Smooth muscle cell (in vitro differentiated cells): ENCODE measurements around the gene SLC35B2. TPM values are rescaled to one million over a fixed set of nuclear protein-coding genes. Genes with fewer than 3 reads are reported as not detected.
A peak's percentile ranks its signal among the peaks of the same experiment; 100 is the strongest.

Experiments used
- DNase-seq: peaks from one replicate; lab custom pipeline; 2025; ENCODE audit not compliant: unreplicated experiment; lab: John Stamatoyannopoulos, UW
- H2AFZ ChIP-seq: fragments of 200-600 bp; sonication (generic); 2 replicates; pipeline ENCODE4 v1.6.0; 2016; ENCODE audit warnings: antibody characterized with exemption, low read depth, mild to moderate bottlenecking
- H3F3A ChIP-seq: fragments of 200-600 bp; sonication (generic); 2 replicates; pipeline ENCODE4 v1.6.0; 2017; ENCODE audit warnings: antibody characterized with exemption, low read depth
- H3K27ac ChIP-seq: fragments of 200-600 bp; sonication (generic); 2 replicates; pipeline ENCODE4 v1.5.1; 2016; ENCODE audit warnings: low read depth, mild to moderate bottlenecking
- H3K27me3 ChIP-seq: fragments of 200-600 bp; sonication (generic); 2 replicates; pipeline ENCODE4 v1.6.1; 2016; ENCODE audit warnings: low read depth, mild to moderate bottlenecking
- H3K36me3 ChIP-seq: fragments of 200-600 bp; sonication (generic); 2 replicates; pipeline ENCODE4 v1.5.1; 2016; ENCODE audit warnings: low read depth
- H3K4me1 ChIP-seq: fragments of 200-600 bp; sonication (generic); 2 replicates; pipeline ENCODE4 v1.5.1; 2016; ENCODE audit warnings: low read depth
- H3K4me2 ChIP-seq: fragments of 200-600 bp; sonication (generic); 2 replicates; pipeline ENCODE4 v1.6.0; 2016; ENCODE audit warnings: mild to moderate bottlenecking
- H3K4me3 ChIP-seq: fragments of 200-600 bp; sonication (generic); 2 replicates; pipeline ENCODE4 v1.5.1; 2016; ENCODE audit warnings: mild to moderate bottlenecking
- H3K79me2 ChIP-seq: fragments of 200-600 bp; sonication (generic); 2 replicates; pipeline ENCODE4 v1.6.0; 2016; ENCODE audit warnings: low read depth, mild to moderate bottlenecking
- H3K9ac ChIP-seq: fragments of 200-600 bp; sonication (generic); 2 replicates; pipeline ENCODE4 v1.6.0; 2016; ENCODE audit warnings: low read depth
- H3K9me3 ChIP-seq: fragments of 200-600 bp; sonication (generic); replicated peaks from 2 replicates; pipeline ENCODE4 v1.5.1; 2016; ENCODE audit warnings: low read depth
- H4K20me1 ChIP-seq: fragments of 200-600 bp; sonication (generic); 2 replicates; pipeline ENCODE4 v1.6.0; 2016; ENCODE audit warnings: low read depth
- WGBS: methylation state at CpG from one replicate; pipeline ENCODE4 v1.1.7; 2016; ENCODE audit warnings: low lambda C conversion rate; 5-methylcytosine and 5-hydroxymethylcytosine counted together
- polyA plus RNA-seq: library from polyadenylated mRNA; unstranded; fragments of >200 nt; fragmentation: Nextera tagmentation; extraction: Ambion mirVana; gene quantifications from 2 replicates; pipeline ENCODE4 v1.2.1, GENCODE V29; 2016
- total RNA-seq: library from RNA; depleted of rRNA; stranded (reverse); fragments of >200 nt; gene quantifications from 2 replicates; pipeline ENCODE4 v1.2.3, GENCODE V29; 2014
- TF ChIP-seq, protein P1 (sequence below): fragments of 200-600 bp; sonication (generic); IDR thresholded peaks from 2 replicates; pipeline ENCODE4 v1.5.1; 2017; ENCODE audit warnings: borderline replicate concordance, mild to moderate bottlenecking, antibody characterized with exemption; ENCODE audit not compliant: insufficient read depth, poor library complexity, severe bottlenecking

The SLC35B2 gene
- total and polyA plus RNA-seq, 2 experiments from 2014 or later, result 68.6 to 112 TPM

DNA sequence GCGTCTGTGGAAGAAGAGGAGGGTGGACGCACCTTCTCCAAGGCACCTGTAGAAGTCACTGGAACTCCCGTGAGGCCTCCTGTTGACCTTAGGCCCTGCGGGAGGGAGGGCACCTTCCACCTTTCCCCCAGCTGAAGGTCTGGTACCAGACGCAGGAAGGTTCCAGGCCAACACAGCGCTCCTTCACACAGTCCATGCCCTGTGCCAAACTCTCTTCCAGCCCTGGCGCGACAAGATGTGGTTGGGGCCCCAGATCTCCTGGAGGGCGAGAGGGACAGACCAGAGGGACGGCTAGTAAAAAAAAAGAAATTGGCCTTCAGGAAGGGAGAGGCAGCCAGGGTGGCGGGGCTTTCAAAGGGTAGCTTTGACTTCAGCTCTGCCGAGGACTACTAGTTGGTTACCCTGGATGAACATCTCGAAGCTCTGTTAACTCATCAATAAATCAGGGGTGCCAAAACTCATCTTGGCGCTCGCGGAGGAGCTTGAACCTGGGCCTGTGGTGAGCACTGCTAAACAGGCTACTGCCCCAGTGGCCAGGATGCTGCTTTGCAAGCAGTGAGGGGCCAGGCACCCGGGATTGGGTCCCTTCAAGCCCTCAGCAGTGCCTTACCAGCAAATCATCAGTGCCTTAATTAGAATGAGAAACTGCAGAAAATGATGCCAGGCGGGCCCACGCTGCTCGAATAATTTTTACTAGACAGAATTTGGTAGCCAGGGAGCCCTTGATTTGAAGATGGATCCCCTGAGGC, 40.9 kb upstream of the SLC35B2 start:
- Histone ChIP-seq H3K27me3 (peaks cover 58% of the 10 kb centered on the region), H4K20me1 (no peaks in the 10 kb centered on the region), H3K9me3 (no peaks in the 10 kb centered on the region), H3K36me3 (no peaks in the 10 kb centered on the region), H3K4me3 (peak overlapping the region; percentile 60), H2AFZ (no peak overlapping the region), H3F3A (no peaks in the 10 kb centered on the region), H3K9ac (no peak overlapping the region), H3K4me2 (peak overlapping the region; percentile 92), H3K79me2 (no peaks in the 10 kb centered on the region), H3K4me1 (peaks cover 4% of the 10 kb centered on the region), H3K27ac (no peak overlapping the region)
- WGBS, result 45% methylated on average over 20 of the region's 20 CpGs
- TF ChIP-seq, protein P1, sequence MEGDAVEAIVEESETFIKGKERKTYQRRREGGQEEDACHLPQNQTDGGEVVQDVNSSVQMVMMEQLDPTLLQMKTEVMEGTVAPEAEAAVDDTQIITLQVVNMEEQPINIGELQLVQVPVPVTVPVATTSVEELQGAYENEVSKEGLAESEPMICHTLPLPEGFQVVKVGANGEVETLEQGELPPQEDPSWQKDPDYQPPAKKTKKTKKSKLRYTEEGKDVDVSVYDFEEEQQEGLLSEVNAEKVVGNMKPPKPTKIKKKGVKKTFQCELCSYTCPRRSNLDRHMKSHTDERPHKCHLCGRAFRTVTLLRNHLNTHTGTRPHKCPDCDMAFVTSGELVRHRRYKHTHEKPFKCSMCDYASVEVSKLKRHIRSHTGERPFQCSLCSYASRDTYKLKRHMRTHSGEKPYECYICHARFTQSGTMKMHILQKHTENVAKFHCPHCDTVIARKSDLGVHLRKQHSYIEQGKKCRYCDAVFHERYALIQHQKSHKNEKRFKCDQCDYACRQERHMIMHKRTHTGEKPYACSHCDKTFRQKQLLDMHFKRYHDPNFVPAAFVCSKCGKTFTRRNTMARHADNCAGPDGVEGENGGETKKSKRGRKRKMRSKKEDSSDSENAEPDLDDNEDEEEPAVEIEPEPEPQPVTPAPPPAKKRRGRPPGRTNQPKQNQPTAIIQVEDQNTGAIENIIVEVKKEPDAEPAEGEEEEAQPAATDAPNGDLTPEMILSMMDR, result no peak
- no peak for DNase-seq

DNA sequence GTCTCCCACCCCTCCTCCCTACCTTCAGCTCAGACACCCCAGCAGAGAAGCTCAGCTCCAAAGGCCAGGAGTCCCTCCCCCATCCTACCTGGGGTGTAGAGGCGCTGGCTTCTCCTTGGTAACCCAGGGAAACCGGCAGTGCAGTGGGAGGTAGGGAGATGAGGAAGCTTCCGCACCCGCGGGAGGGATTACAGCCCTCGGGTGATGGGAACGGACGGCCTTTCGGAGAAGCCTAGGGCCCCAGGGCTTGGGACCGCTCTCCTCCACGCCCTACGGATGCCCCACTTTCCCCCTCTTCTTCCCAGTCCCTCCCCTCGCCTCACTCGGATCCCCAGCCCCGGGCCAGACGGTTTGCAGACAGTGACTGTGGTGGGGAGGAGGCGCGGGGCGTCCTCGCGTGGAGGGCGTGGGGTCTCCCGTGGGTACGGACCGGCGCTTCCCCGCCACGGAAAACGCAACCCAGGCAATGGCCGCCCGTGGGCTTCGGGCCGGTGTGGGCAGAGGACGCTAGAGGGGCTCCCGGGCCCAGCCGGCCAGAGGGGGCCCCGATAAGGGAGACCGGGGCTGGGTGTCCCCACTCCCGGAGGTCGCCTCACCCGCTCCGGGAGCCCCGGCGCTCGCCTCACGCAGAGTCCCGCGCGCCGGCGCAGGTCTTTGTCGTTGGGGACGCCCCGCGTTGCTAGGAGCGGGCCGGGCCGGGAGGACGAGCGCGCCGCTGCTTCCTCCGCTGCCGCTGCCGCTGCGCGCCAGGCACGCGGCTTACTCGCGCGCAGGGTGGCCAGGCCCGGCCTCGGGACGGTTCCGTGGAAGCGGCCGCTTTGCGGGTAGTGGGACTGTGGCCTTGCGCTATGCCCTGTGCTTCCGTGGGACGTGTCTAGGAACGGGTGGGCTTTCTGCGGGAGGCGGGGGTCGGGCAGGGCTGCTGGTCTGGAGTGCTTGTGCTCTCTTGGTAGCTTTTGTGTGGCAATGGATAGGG, 40.0 kb upstream of the SLC35B2 start:
- Histone ChIP-seq H3K27me3 (peaks cover 64% of the 10 kb centered on the region), H3K9me3 (no peaks in the 10 kb centered on the region), H3F3A (no peaks in the 10 kb centered on the region), H2AFZ (no peak overlapping the region), H3K27ac (no peak overlapping the region), H3K4me1 (peaks cover 4% of the 10 kb centered on the region), H3K4me3 (peak overlapping the region; percentile 60), H3K4me2 (peak overlapping the region; percentile 92), H3K9ac (no peak overlapping the region), H4K20me1 (no peaks in the 10 kb centered on the region), H3K79me2 (no peaks in the 10 kb centered on the region), H3K36me3 (no peaks in the 10 kb centered on the region)
- TF ChIP-seq, protein P1, result no peak
- DNase-seq, result no peak
- 2% methylated on average over 74 of the region's 86 CpGs for WGBS

DNA sequence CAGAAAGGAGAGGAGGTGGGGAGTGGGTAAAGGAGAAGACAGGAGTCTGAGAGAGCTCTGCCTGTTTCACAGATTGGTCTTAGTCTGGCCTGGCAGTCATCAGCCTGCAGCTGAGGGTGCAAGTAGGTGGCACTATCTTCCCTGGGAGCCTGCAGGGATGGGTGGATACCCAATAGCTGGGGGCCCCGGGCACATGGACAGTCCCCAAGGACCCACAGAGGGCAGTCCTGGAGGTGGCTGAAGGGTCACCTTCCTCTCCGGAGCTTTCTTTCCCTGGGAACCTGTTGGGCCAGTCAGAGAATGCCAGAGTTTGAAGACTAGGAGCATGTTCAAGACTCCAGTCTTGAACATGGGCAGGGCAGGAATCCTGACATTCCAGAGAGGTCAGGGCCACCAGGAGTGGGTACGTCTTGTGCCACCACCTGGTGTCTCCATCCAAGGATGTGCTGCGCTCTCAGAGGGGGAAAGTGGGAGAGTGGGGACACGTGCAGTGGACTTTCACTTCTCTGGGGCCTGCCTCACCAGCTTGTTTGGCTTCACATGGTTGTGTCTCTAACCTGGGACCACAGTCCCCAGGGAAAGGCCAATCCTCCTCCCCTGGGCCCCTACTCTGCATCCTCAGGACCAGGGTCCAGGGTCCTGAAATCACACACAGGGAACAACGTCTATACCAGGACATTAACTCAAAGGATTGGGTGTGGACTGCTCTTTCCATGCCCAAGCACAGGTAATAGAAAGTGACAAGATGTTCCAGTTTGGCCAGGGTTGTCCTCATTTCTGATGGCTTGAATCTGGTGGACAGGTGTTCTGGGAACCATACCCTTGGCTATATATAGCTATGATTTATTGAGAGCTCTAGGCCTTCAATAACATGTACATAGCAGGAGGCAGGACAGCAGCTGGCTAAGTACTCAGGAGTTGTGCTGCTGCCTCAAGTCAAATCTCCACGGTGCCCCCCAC, 37.8 kb upstream of the SLC35B2 start:
- 80% methylated on average over 7 of the region's 7 CpGs for WGBS
- no peaks in the 10 kb centered on the region for H3K36me3 ChIP-seq
- no peak for DNase-seq

More for the DNA sequence above, 37.8 kb upstream of the SLC35B2 start:
- H3K79me2 ChIP-seq, result no peaks in the 10 kb centered on the region
- H3F3A ChIP-seq, result no peaks in the 10 kb centered on the region
- no peak overlapping the region for H3K9ac ChIP-seq
- no peak overlapping the region for H3K27ac ChIP-seq
- no peak overlapping the region for H3K4me2 ChIP-seq
- no peaks in the 10 kb centered on the region for H4K20me1 ChIP-seq
- H3K9me3 ChIP-seq, result no peaks in the 10 kb centered on the region
- H3K4me3 ChIP-seq, result no peak overlapping the region
- TF ChIP-seq, protein P1, result no peak
- H3K4me1 ChIP-seq, result peaks cover 4% of the 10 kb centered on the region
- peaks cover 87% of the 10 kb centered on the region for H3K27me3 ChIP-seq
- H2AFZ ChIP-seq, result no peak overlapping the region
